ENCODE measurements around the gene FFAR3. TPM values are rescaled to one million over a fixed set of nuclear protein-coding genes. Genes with fewer than 3 reads are reported as not detected.

Gene FFAR3
- total RNA-seq, 2 donors from 2014 or later: 0.27 TPM; not detected in 1

DNA sequence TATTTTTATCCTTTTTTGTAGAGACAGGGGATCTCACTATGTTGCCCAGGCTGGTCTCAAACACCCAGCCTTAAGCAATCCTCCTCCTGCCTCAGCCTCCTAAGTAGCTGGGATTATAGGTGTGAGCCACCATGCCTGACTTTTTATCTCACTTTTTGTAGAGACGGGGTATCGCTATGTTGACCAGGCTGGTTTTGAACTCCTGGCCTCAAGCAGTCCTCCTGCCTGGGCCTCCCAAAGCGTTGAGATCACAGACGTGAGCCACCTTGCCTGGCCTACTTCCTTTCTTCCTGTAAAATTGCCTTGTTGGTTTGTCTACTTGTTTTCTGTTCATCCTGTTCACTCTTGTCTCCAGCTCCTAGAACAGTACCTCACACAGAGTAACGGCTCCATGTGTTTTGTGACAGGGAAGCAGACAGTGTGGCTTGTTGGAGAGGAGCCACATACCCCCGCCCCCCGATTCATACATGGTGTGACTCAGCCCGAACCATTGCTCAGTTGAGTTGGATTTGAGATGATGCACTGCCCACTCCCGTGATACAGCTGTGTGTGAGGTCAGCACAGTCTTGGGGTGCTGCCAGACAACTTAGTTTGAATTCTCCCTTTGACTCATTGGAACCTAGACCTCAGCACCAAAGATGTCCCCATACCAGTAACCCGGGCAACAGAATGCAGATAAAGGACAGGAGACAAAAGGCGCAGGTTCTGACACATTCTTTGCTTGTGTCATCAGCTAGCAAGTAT lies 46.8 kb downstream of the FFAR3 start:
- H3K4me1 ChIP-seq: no peaks in the 10 kb centered on the region
- H3K27ac ChIP-seq: no peak overlapping the region
- H3K36me3 ChIP-seq: no peaks in the 10 kb centered on the region
- intact Hi-C loops (cut with DNase I): no loop called here
- no peaks in the 10 kb centered on the region for H3K27me3 ChIP-seq
- no peak overlapping the region for H3K4me3 ChIP-seq
- no peaks in the 10 kb centered on the region for H3K9me3 ChIP-seq
- no peak overlapping the region for H3K9ac ChIP-seq (ENCODE audit: low read depth in 2 of 2, low read length in 2 of 2)
- TF ChIP-seq, protein P1, sequence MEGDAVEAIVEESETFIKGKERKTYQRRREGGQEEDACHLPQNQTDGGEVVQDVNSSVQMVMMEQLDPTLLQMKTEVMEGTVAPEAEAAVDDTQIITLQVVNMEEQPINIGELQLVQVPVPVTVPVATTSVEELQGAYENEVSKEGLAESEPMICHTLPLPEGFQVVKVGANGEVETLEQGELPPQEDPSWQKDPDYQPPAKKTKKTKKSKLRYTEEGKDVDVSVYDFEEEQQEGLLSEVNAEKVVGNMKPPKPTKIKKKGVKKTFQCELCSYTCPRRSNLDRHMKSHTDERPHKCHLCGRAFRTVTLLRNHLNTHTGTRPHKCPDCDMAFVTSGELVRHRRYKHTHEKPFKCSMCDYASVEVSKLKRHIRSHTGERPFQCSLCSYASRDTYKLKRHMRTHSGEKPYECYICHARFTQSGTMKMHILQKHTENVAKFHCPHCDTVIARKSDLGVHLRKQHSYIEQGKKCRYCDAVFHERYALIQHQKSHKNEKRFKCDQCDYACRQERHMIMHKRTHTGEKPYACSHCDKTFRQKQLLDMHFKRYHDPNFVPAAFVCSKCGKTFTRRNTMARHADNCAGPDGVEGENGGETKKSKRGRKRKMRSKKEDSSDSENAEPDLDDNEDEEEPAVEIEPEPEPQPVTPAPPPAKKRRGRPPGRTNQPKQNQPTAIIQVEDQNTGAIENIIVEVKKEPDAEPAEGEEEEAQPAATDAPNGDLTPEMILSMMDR (IDR thresholded peaks at IDR 0.05): no peak
- DNase-seq: no peak

DNA sequence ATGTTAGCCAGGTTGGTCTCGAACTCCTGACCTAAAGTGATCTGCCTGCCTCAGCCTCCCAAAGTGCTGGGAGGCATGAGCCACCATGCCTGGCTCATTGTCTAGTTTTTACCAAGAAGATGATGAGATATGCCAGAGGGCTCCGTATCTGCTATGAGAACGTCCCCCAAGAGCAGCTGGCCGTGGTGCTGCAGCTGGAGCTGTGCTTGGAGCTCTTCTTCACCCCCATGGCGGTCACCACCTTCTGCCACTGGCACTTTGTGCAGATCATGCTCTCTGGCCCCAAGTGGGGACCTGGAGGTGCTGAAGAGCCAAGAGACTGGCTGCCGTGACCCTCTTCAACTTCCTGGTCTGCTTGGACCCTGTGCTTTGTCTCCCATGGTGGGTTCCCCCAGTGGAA lies 49.4 kb downstream of the FFAR3 start:
- Histone ChIP-seq H3K4me3 (no peak overlapping the region), H3K9ac (ENCODE audit: low read depth in 2 of 2, low read length in 2 of 2) (no peak overlapping the region), H3K9me3 (no peaks in the 10 kb centered on the region), H3K36me3 (no peaks in the 10 kb centered on the region), H3K27me3 (no peaks in the 10 kb centered on the region), H3K27ac (no peak overlapping the region), H3K4me1 (no peaks in the 10 kb centered on the region)
- TF ChIP-seq, protein P1 (IDR thresholded peaks at IDR 0.05): no peak
- intact Hi-C loops (cut with DNase I): no loop called here
- no peak for DNase-seq

DNA sequence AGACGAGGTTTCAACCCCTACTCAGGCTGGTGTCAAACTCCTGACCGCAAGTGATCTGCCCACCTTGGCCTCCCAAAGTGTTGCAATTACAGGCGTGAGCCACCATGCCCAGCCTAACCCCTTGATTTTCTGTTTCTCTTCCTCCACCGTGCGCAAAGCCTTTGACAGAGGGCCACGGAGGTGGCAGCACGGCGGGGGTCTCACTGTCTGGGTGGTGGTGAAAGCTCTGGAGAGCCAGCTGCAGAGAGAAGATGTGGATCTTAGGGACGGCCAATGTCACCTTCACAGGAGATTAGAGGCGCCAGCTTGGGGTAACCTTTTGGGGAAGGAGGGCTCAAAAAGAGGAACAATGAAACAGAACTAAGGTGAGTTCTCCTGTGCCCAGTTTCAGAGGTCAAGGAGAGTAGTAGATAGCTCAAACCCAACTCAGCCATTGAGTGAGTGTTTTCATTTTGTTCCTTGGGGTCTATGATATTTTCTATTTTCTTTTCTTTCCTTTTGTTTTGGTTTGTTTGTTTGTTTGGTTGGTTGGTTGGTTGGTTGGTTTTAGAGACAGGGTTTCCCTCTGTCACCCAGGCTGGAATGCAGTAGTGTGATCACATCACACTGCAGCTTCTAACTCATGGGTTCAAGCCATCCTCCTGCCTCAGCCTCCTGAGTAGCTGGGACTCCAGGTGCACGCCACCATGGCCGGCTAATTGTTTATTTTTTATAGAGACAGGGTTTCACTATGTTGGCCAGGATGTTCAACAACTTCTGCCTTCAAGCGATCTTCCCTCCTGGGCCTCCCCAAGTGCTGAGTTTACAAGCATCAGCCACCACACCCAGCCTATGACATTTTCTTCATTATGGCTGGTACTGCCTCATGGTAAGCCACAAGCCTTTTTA lies 50.3 kb downstream of the FFAR3 start:
- no peaks in the 10 kb centered on the region for H3K36me3 ChIP-seq
- H3K4me3 ChIP-seq: no peak overlapping the region
- no peaks in the 10 kb centered on the region for H3K27me3 ChIP-seq
- H3K4me1 ChIP-seq: no peaks in the 10 kb centered on the region
- TF ChIP-seq, protein P1 (IDR thresholded peaks at IDR 0.05): no peak
- intact Hi-C loops (cut with DNase I): no loop called here
- no peak overlapping the region for H3K9ac ChIP-seq (ENCODE audit: low read depth in 2 of 2, low read length in 2 of 2)
- H3K9me3 ChIP-seq: no peaks in the 10 kb centered on the region
- DNase-seq: no peak
- no peak overlapping the region for H3K27ac ChIP-seq

DNA sequence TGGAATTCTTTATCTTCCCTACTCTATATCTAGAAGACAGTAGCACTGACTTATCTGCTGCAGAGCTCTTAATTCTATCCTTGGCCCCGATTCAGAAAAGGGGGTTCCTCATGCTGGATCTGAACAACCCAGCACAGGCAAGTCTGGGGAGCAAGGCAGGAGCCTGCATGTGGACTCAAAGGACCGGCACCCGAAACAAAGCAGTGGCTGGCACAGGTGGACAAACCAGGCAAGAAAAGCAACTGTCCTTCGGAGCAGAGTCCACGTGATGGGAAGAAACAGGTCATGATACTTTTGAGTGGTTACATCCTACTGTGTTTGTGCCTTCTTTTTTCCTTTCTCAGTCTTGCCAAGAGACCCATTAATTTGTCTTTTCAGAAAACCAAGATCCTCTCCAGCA lies 50.9 kb downstream of the FFAR3 start:
- no peak overlapping the region for H3K4me3 ChIP-seq
- H3K4me1 ChIP-seq: no peaks in the 10 kb centered on the region
- no peaks in the 10 kb centered on the region for H3K36me3 ChIP-seq
- intact Hi-C loops (cut with DNase I): no loop called here
- no peak overlapping the region for H3K27ac ChIP-seq
- H3K9me3 ChIP-seq: no peaks in the 10 kb centered on the region
- no peaks in the 10 kb centered on the region for H3K27me3 ChIP-seq
- TF ChIP-seq, protein P1 (IDR thresholded peaks at IDR 0.05): no peak
- no peak for DNase-seq
- H3K9ac ChIP-seq (ENCODE audit: low read depth in 2 of 2, low read length in 2 of 2): no peak overlapping the region

Small RNA genes lying within 50 kb of the gene (microRNA-seq; reads per million reads assigned to microRNA genes)
- gene MIR5196: not detected

Other genes starting within 250 kb of the FFAR3 start
- 1,000 to 10,000 TPM; 1,386 to 2,836 TPM for gene FXYD3, start 242.6 kb upstream of the FFAR3 start, total RNA-seq
- gene LGI4, start 223.4 kb upstream of the FFAR3 start, total RNA-seq: 10 to 100 TPM in 1 of 2 donors, 1 to 10 TPM in 1; 5.8 to 10.2 TPM
- 10 to 100 TPM in 1 of 2 donors, 1 to 10 TPM in 1; 8.8 to 15.1 TPM for gene FXYD1, start 219.6 kb upstream of the FFAR3 start, total RNA-seq
- gene FXYD7, start 215.2 kb upstream of the FFAR3 start, total RNA-seq: under 1 TPM; 0.47 to 0.61 TPM
- gene FXYD5, start 203.7 kb upstream of the FFAR3 start, total RNA-seq: 10 to 100 TPM; 20.3 to 23.6 TPM
- not detected for gene FAM187B, start 129.7 kb upstream of the FFAR3 start, total RNA-seq
- gene LSR, start 109.5 kb upstream of the FFAR3 start, total RNA-seq: 100 to 1,000 TPM; 252 TPM
- gene USF2, start 89.5 kb upstream of the FFAR3 start, total RNA-seq: 100 to 1,000 TPM in 1 of 2 donors, 10 to 100 TPM in 1; 86.5 to 108 TPM
- not detected for gene HAMP, start 75.9 kb upstream of the FFAR3 start, total RNA-seq
- gene MAG, start 66.3 kb upstream of the FFAR3 start, total RNA-seq: not detected
- 1 to 10 TPM; 1.6 to 3.0 TPM for gene CD22, start 29.3 kb upstream of the FFAR3 start, total RNA-seq
- not detected for gene FFAR1, start 10.6 kb upstream of the FFAR3 start, total RNA-seq
- gene GPR42, start 12.6 kb downstream of the FFAR3 start, total RNA-seq: not detected
- under 1 TPM; 0.22 to 0.82 TPM for gene FFAR2, start 89.8 kb downstream of the FFAR3 start, total RNA-seq
- gene KRTDAP, start 132.0 kb downstream of the FFAR3 start, total RNA-seq: not detected
- gene DMKN, start 155.2 kb downstream of the FFAR3 start, total RNA-seq: 10 to 100 TPM; 12.8 to 14.6 TPM
- gene SBSN, start 169.9 kb downstream of the FFAR3 start, total RNA-seq: not detected
- gene GAPDHS, start 175.0 kb downstream of the FFAR3 start, total RNA-seq: not detected
- gene TMEM147, start 187.2 kb downstream of the FFAR3 start, total RNA-seq: 100 to 1,000 TPM in 1 of 2 donors, 10 to 100 TPM in 1; 49.6 to 114 TPM
- gene ATP4A, start 205.2 kb downstream of the FFAR3 start, total RNA-seq: not detected
- gene PMIS2, start 227.7 kb downstream of the FFAR3 start, total RNA-seq: not detected

Data from colonic mucosa (tissue), 4 donors.